ENCODE results near the gene REPS1.

Gene REPS1

GRCh38 chr6:138931660-138932059, 56.4 kb downstream of the REPS1 start:
- no peaks in the 10 kb centered on the region for H3K27me3 ChIP-seq (ENCODE audit: insufficient read depth, low read length)
- H3K4me3 ChIP-seq (ENCODE audit: low read depth, low read length) = no peak overlapping the region
- no peak overlapping the region for H2AFZ ChIP-seq (ENCODE audit: low read length, unreplicated experiment)
- H3K79me2 ChIP-seq (ENCODE audit: control insufficient read depth, insufficient read depth, low read length, unreplicated experiment) = no peaks in the 10 kb centered on the region
- no peaks in the 10 kb centered on the region for H3K4me1 ChIP-seq (ENCODE audit: control insufficient read depth, insufficient read depth, low read length, unreplicated experiment)
- H3K27ac ChIP-seq (ENCODE audit: low read depth, low read length) = no peak overlapping the region
- 0 out of 2 replicates have a peak, but pooled peaks cover 5% of the 10 kb centered on the region for H3K36me3 ChIP-seq (ENCODE audit: insufficient read depth, low read length)

- no peaks in the 10 kb centered on the region for H3K27me3 ChIP-seq (ENCODE audit: insufficient read depth, low read length)
- no peaks in the 10 kb centered on the region for H3K36me3 ChIP-seq (ENCODE audit: insufficient read depth, low read length)
- no peak overlapping the region for H3K27ac ChIP-seq (ENCODE audit: low read depth, low read length)
- no peak overlapping the region for H3K4me3 ChIP-seq (ENCODE audit: low read depth, low read length)
- no peaks in the 10 kb centered on the region for H3K79me2 ChIP-seq (ENCODE audit: control insufficient read depth, insufficient read depth, low read length, unreplicated experiment)
- no peak overlapping the region for H2AFZ ChIP-seq (ENCODE audit: low read length, unreplicated experiment)
- no peaks in the 10 kb centered on the region for H3K4me1 ChIP-seq (ENCODE audit: control insufficient read depth, insufficient read depth, low read length, unreplicated experiment)
These were observed 61.5 kb downstream of the REPS1 start for GRCh38 chr6:138926579-138926978.

- Histone ChIP-seq H3K79me2 (ENCODE audit: control insufficient read depth, insufficient read depth, low read length, unreplicated experiment) (no peaks in the 10 kb centered on the region), H3K27me3 (ENCODE audit: insufficient read depth, low read length) (no peaks in the 10 kb centered on the region), H3K4me1 (ENCODE audit: control insufficient read depth, insufficient read depth, low read length, unreplicated experiment) (no peaks in the 10 kb centered on the region), H2AFZ (ENCODE audit: low read length, unreplicated experiment) (no peak overlapping the region), H3K36me3 (ENCODE audit: insufficient read depth, low read length) (0 out of 2 replicates have a peak, but pooled peaks cover under 1% of the 10 kb centered on the region), H3K4me3 (ENCODE audit: low read depth, low read length) (no peak overlapping the region), H3K27ac (ENCODE audit: low read depth, low read length) (no peak overlapping the region)
These were observed 62.2 kb downstream of the REPS1 start for GRCh38 chr6:138925806-138926205.

GRCh38 chr6:138923561-138923960, 64.5 kb downstream of the REPS1 start:
- H2AFZ ChIP-seq (ENCODE audit: low read length, unreplicated experiment) = no peak overlapping the region
- H3K27ac ChIP-seq (ENCODE audit: low read depth, low read length) = no peak overlapping the region
- H3K79me2 ChIP-seq (ENCODE audit: control insufficient read depth, insufficient read depth, low read length, unreplicated experiment) = no peaks in the 10 kb centered on the region
- H3K4me3 ChIP-seq (ENCODE audit: low read depth, low read length) = no peak overlapping the region
- 0 out of 2 replicates have a peak, but pooled peaks cover 7% of the 10 kb centered on the region for H3K36me3 ChIP-seq (ENCODE audit: insufficient read depth, low read length)
- H3K4me1 ChIP-seq (ENCODE audit: control insufficient read depth, insufficient read depth, low read length, unreplicated experiment) = no peaks in the 10 kb centered on the region
- H3K27me3 ChIP-seq (ENCODE audit: insufficient read depth, low read length) = no peaks in the 10 kb centered on the region

DNA sequence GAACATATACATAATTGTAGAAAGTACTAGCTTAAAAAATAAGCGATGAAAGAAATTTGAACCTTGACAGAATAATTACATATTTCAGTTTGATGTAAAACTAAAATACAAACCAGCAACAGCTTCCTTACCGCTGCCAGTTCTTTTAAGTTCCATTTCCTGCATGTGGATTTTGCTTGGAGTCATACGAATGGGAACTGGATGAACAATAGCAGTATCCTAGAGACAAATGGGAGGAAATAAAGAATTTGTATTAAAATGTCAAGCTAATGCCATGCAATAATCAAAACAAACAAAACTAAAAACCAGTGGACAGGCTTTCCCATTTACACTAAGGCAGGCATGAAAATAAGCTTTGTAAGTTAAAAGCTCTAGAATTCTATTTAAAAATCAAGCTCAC, 67.1 kb downstream of the REPS1 start:
- H3K27me3 ChIP-seq (ENCODE audit: insufficient read depth, low read length) = no peaks in the 10 kb centered on the region
- H3K4me3 ChIP-seq (ENCODE audit: low read depth, low read length) = no peak overlapping the region
- H3K27ac ChIP-seq (ENCODE audit: low read depth, low read length) = no peak overlapping the region
- 0 out of 2 replicates have a peak, but pooled peaks cover 7% of the 10 kb centered on the region for H3K36me3 ChIP-seq (ENCODE audit: insufficient read depth, low read length)
- no peak overlapping the region for H2AFZ ChIP-seq (ENCODE audit: low read length, unreplicated experiment)
- H3K79me2 ChIP-seq (ENCODE audit: control insufficient read depth, insufficient read depth, low read length, unreplicated experiment) = no peaks in the 10 kb centered on the region
- no peaks in the 10 kb centered on the region for H3K4me1 ChIP-seq (ENCODE audit: control insufficient read depth, insufficient read depth, low read length, unreplicated experiment)

GRCh38 chr6:138914701-138915100, 73.4 kb downstream of the REPS1 start:
- H3K36me3 ChIP-seq (ENCODE audit: insufficient read depth, low read length) = 0 out of 2 replicates have a peak, but pooled peaks cover 8% of the 10 kb centered on the region
- H3K79me2 ChIP-seq (ENCODE audit: control insufficient read depth, insufficient read depth, low read length, unreplicated experiment) = no peaks in the 10 kb centered on the region
- H3K4me1 ChIP-seq (ENCODE audit: control insufficient read depth, insufficient read depth, low read length, unreplicated experiment) = no peaks in the 10 kb centered on the region
- H3K27ac ChIP-seq (ENCODE audit: low read depth, low read length) = no peak overlapping the region
- H2AFZ ChIP-seq (ENCODE audit: low read length, unreplicated experiment) = no peak overlapping the region
- H3K27me3 ChIP-seq (ENCODE audit: insufficient read depth, low read length) = no peaks in the 10 kb centered on the region
- no peak overlapping the region for H3K4me3 ChIP-seq (ENCODE audit: low read depth, low read length)

- H3K4me3 ChIP-seq (ENCODE audit: low read depth, low read length) = no peak overlapping the region
- no peak overlapping the region for H2AFZ ChIP-seq (ENCODE audit: low read length, unreplicated experiment)
- no peaks in the 10 kb centered on the region for H3K79me2 ChIP-seq (ENCODE audit: control insufficient read depth, insufficient read depth, low read length, unreplicated experiment)
- no peaks in the 10 kb centered on the region for H3K4me1 ChIP-seq (ENCODE audit: control insufficient read depth, insufficient read depth, low read length, unreplicated experiment)
- no peak overlapping the region for H3K27ac ChIP-seq (ENCODE audit: low read depth, low read length)
- no peaks in the 10 kb centered on the region for H3K27me3 ChIP-seq (ENCODE audit: insufficient read depth, low read length)
- peaks cover 8% of the 10 kb centered on the region; the same call in 1 of the 2 replicates for H3K36me3 ChIP-seq (ENCODE audit: insufficient read depth, low read length)
These were observed 75.7 kb downstream of the REPS1 start for GRCh38 chr6:138912308-138912707.

DNA sequence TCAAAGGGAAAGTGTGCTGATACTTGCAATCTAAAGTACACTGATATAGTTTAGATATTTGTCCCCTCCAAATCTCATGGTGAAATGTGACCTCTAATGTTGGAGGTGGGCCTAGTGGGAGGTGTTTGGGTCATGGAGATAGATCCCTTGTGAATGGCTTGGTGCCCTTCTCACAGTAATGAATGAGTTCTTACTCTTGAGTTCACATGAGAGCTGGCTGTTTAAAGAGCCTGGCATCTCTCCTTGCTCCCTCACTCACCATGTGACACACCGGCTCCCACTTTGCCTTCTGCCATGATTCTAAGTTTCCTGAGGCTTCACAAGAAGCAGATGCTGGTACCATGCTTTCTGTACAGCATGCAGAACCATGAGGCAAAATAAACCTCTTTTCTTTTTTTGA, 78.1 kb downstream of the REPS1 start:
- Histone ChIP-seq H2AFZ (ENCODE audit: low read length, unreplicated experiment) (no peak overlapping the region), H3K27ac (ENCODE audit: low read depth, low read length) (no peak overlapping the region), H3K36me3 (ENCODE audit: insufficient read depth, low read length) (peaks cover 13% of the 10 kb centered on the region; the same call in 1 of the 2 replicates), H3K4me3 (ENCODE audit: low read depth, low read length) (no peak overlapping the region), H3K27me3 (ENCODE audit: insufficient read depth, low read length) (no peaks in the 10 kb centered on the region), H3K4me1 (ENCODE audit: control insufficient read depth, insufficient read depth, low read length, unreplicated experiment) (no peaks in the 10 kb centered on the region), H3K79me2 (ENCODE audit: control insufficient read depth, insufficient read depth, low read length, unreplicated experiment) (no peaks in the 10 kb centered on the region)

DNA sequence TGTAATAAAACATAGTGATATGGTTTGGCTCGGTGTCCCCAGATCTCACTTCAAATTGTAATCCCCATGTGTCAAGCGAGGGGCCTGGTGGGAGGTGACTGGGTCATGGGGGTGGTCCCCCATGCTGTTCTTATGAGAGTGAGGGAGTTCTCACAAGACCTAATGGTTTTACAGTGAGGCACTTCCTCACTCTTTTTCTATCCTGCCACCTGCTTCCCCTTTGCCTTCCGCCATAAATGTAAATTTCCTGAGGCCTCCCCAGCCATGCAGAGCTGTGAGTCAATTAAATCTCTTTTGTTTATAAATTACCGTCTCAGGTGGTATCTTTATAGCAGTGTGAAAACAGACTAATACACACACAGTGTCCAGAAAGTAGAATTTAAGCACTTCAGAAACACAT, 78.5 kb downstream of the REPS1 start:
- Histone ChIP-seq H3K27me3 (ENCODE audit: insufficient read depth, low read length) (no peaks in the 10 kb centered on the region), H3K27ac (ENCODE audit: low read depth, low read length) (no peak overlapping the region), H3K79me2 (ENCODE audit: control insufficient read depth, insufficient read depth, low read length, unreplicated experiment) (no peaks in the 10 kb centered on the region), H3K36me3 (ENCODE audit: insufficient read depth, low read length) (peaks cover 13% of the 10 kb centered on the region; the same call in 1 of the 2 replicates), H3K4me3 (ENCODE audit: low read depth, low read length) (no peak overlapping the region), H3K4me1 (ENCODE audit: control insufficient read depth, insufficient read depth, low read length, unreplicated experiment) (no peaks in the 10 kb centered on the region), H2AFZ (ENCODE audit: low read length, unreplicated experiment) (no peak overlapping the region)

DNA sequence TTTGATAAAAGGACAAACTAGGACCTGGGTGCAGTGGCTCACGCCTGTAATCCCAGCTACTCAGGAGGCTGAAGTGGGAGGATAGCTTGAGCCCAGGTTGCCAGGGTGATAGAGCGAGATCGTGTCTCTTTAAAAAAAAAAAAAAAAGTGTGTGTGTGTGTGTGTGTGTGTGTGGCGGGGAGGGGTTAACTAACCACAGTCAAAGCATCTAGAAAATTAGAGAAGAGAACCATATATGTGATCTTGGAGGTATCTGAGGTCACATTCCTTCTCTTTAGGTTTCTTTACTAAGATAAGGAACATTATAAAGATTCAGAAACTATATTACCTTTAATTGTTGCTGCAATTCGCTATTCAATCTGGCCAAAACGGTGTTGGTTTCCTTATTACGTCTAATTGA, 80.9 kb downstream of the REPS1 start:
- H3K36me3 ChIP-seq (ENCODE audit: insufficient read depth, low read length) = peaks cover 18% of the 10 kb centered on the region

DNA sequence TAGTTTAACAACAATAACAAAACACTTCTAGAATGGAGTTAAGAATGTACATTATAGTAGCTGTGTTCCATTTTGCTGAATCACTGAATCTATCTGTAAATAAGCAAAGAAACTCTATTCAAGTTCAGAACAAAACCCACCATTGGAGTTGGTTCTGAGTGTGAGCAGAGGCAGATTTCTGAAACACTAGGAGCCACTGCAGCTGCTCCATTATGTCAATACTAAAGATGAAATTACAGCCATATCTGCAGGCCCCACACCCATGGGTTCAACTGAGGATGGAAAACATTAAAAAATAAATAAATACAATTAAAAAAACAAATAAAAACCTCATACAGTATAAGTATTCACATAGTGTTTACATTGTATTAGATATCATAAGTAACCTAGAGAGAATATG, 91.0 kb downstream of the REPS1 start:
- Histone ChIP-seq H3K27ac (ENCODE audit: low read depth, low read length) (no peak overlapping the region), H3K36me3 (ENCODE audit: insufficient read depth, low read length) (no peaks in the 10 kb centered on the region), H3K4me1 (ENCODE audit: control insufficient read depth, insufficient read depth, low read length, unreplicated experiment) (no peaks in the 10 kb centered on the region), H3K4me3 (ENCODE audit: low read depth, low read length) (no peak overlapping the region), H3K79me2 (ENCODE audit: control insufficient read depth, insufficient read depth, low read length, unreplicated experiment) (no peaks in the 10 kb centered on the region), H3K27me3 (ENCODE audit: insufficient read depth, low read length) (no peaks in the 10 kb centered on the region), H2AFZ (ENCODE audit: low read length, unreplicated experiment) (no peak overlapping the region)

More for the DNA sequence above, 80.9 kb downstream of the REPS1 start:
- no peaks in the 10 kb centered on the region for H3K27me3 ChIP-seq (ENCODE audit: insufficient read depth, low read length)
- H3K79me2 ChIP-seq (ENCODE audit: control insufficient read depth, insufficient read depth, low read length, unreplicated experiment) = no peaks in the 10 kb centered on the region
- H3K4me1 ChIP-seq (ENCODE audit: control insufficient read depth, insufficient read depth, low read length, unreplicated experiment) = no peaks in the 10 kb centered on the region
- no peak overlapping the region for H3K27ac ChIP-seq (ENCODE audit: low read depth, low read length)
- H2AFZ ChIP-seq (ENCODE audit: low read length, unreplicated experiment) = no peak overlapping the region
- H3K4me3 ChIP-seq (ENCODE audit: low read depth, low read length) = no peak overlapping the region
